GM12878 (cell line): ENCODE data around the gene SLAMF8. TPM values are rescaled to one million over a fixed set of nuclear protein-coding genes. Genes with fewer than 3 reads are reported as not detected.

Experiments
- ATAC-seq: fragments of 200-7000 bp; cut with Tn5 transposase; 3 replicates; pipeline ENCODE4 v1.9.1; 2020; ENCODE audit warnings: mild to moderate bottlenecking, moderate library complexity
- BruUV-seq: library from RNA; stranded (reverse); fragments of 400-500 nt; replicated peaks from 2 replicates; lab custom pipeline; 2021; lab: Mats Ljungman, UMichigan
- CTCF ChIA-PET: fragments of 300-600 bp; sonication (Branson Sonifier 250); formaldehyde crosslinking; extraction: SDS; loops from one replicate; lab custom pipeline; 2021; ENCODE audit warnings: inconsistent platforms; lab: Yijun Ruan, JAX
- POLR2A ChIA-PET: fragments of 350-600 bp; formaldehyde crosslinking; extraction: SDS; loops from one replicate; lab custom pipeline; 2021; ENCODE audit warnings: inconsistent platforms; lab: Charles Lee
- RAD21 ChIA-PET: fragments of 300-600 bp; sonication (Branson Sonifier 250); formaldehyde crosslinking; loops from one replicate; lab custom pipeline; 2023; ENCODE audit warnings: antibody characterized with exemption; ENCODE audit not compliant: unreplicated experiment; lab: Charles Lee
- SMC1A ChIA-PET: fragments of 300-600 bp; sonication (Branson Sonifier 250); formaldehyde crosslinking; loops from one replicate; lab custom pipeline; 2023; ENCODE audit not compliant: unreplicated experiment, uncharacterized antibody; lab: Charles Lee
- DNase-seq: peaks from one replicate; pipeline ENCODE4 v3.0.0-alpha.2; 2011; ENCODE audit warnings: low read depth, low spot score
- FAIRE-seq: peaks from 3 replicates; lab custom pipeline; 2011; peaks lifted over from hg19 to GRCh38; lab: Jason Lieb, UNC
- H2AFZ ChIP-seq: 2 replicates; pipeline ENCODE4 v1.6.0; 2011; ENCODE audit warnings: low read depth, low read length, control low read depth; ENCODE audit not compliant: control insufficient read depth
- H3K27ac ChIP-seq: 2 replicates; pipeline ENCODE4 v1.5.1; 2011; ENCODE audit warnings: control low read depth; ENCODE audit not compliant: control insufficient read depth, insufficient read depth
- H3K27me3 ChIP-seq, 2 experiments: replicated peaks in 1 of 2; 2 replicates each; pipeline versions ENCODE4 v1.6.0 to v1.6.1; 2011; ENCODE audit warnings: low read length in 1 of 2; ENCODE audit not compliant: control insufficient read depth in 2 of 2, insufficient read depth in 2 of 2
- H3K36me3 ChIP-seq, 2 experiments: 2 replicates each; pipeline ENCODE4 v1.5.1; 2011; ENCODE audit warnings: low read length in 1 of 2; ENCODE audit not compliant: control insufficient read depth in 2 of 2, insufficient read depth in 2 of 2
- H3K4me1 ChIP-seq: 2 replicates; pipeline ENCODE4 v1.6.1; 2011; ENCODE audit warnings: mild to moderate bottlenecking, low read length, moderate library complexity, mixed read lengths; ENCODE audit not compliant: control insufficient read depth, insufficient read depth
- H3K4me2 ChIP-seq: 2 replicates; pipeline ENCODE4 v1.6.0; 2011; ENCODE audit warnings: control low read depth; ENCODE audit not compliant: control insufficient read depth, insufficient read depth
- H3K4me3 ChIP-seq: fragments of 200-600 bp; sonication (generic); 2 replicates; pipeline ENCODE4 v1.5.1; 2016
- H3K79me2 ChIP-seq: 2 replicates; pipeline ENCODE4 v1.6.0; 2011; ENCODE audit warnings: low read length; ENCODE audit not compliant: control insufficient read depth, insufficient read depth
- H3K9ac ChIP-seq: 2 replicates; pipeline ENCODE4 v1.8.0; 2011; ENCODE audit warnings: low read length, control low read depth, mixed read lengths; ENCODE audit not compliant: control insufficient read depth, insufficient read depth
- H3K9me3 ChIP-seq: replicated peaks from 3 replicates; pipeline ENCODE4 v1.5.1; 2011; ENCODE audit warnings: mild to moderate bottlenecking, low read length; ENCODE audit not compliant: control insufficient read depth, insufficient read depth
- H4K20me1 ChIP-seq: 2 replicates; pipeline ENCODE4 v1.6.0; 2011; ENCODE audit not compliant: control insufficient read depth, insufficient read depth
- DPF2 ChIP-seq: fragments of 450-650 bp; IDR thresholded peaks from 2 replicates; pipeline ENCODE4 v1.6.1; 2017; ENCODE audit warnings: mild to moderate bottlenecking
- FOS ChIP-seq: IDR thresholded peaks from 3 replicates; pipeline ENCODE4 v1.6.1; 2011; ENCODE audit warnings: borderline replicate concordance; ENCODE audit not compliant: insufficient read length; ENCODE audit errors: extremely low read depth
- SMAD1 ChIP-seq: fragments of 450-650 bp; IDR thresholded peaks from 2 replicates; pipeline ENCODE4 v1.6.1; 2018; ENCODE audit warnings: mild to moderate bottlenecking, low read depth; ENCODE audit not compliant: partially characterized antibody
- ZNF207 ChIP-seq: fragments of 450-650 bp; IDR thresholded peaks from 2 replicates; pipeline ENCODE4 v1.6.1; 2014; ENCODE audit warnings: antibody characterized with exemption, mild to moderate bottlenecking, borderline replicate concordance
- WGBS: methylation state at CpG from one replicate; pipeline ENCODE4 v1.1.6; 2016; ENCODE audit warnings: low lambda C conversion rate; ENCODE audit not compliant: insufficient replicate concordance, insufficient coverage; ENCODE audit errors: missing lambda C conversion rate; 5-methylcytosine and 5-hydroxymethylcytosine counted together
- in situ Hi-C: fragments of 300-500 bp; cut with MboI; formaldehyde crosslinking; loops from 9 replicates; pipeline ENCODE4 v1.14.3; 2018; ENCODE audit warnings: mixed read lengths
- intact Hi-C: fragments of 100-400 bp; cut with micrococcal nuclease; formaldehyde crosslinking; loops from one replicate; pipeline ENCODE4 v1.14.2; 2022; ENCODE audit not compliant: unreplicated experiment
- polyA plus RNA-seq, 11 experiments: library from polyadenylated mRNA; depleted of rRNA in 4 of 11; unstranded in 6 of 11; stranded (reverse) in 5 of 11; fragments of >200 nt; fragmentation: Nextera tagmentation in 4 of 11; fragmentation: Illumina TruSeq in 1 of 11; extraction: Ambion mirVana in 4 of 11; extraction: Trizol in 1 of 11; gene quantifications; 1 replicate in 1 of 11; 2 replicates in 10 of 11; pipeline versions ENCODE4 v1.2.1 to v1.2.3, GENCODE V29; 2011 to 2016; ENCODE audit warnings: inconsistent platforms in 2 of 11, missing spikeins in 2 of 11, low read depth in 1 of 11
- total RNA-seq, 4 experiments: library from RNA; depleted of rRNA in 3 of 4; stranded (reverse); fragments of >200 nt in 3 of 4; fragmentation: Illumina TruSeq in 1 of 4; extraction: Trizol in 1 of 4; gene quantifications; 2 replicates each; pipeline versions ENCODE4 v1.2.1 to v1.2.3, GENCODE V29; 2013 to 2021
- TF ChIP-seq, protein P1 (sequence below): IDR thresholded peaks from 2 replicates; pipeline ENCODE4 v1.6.1; 2012; ENCODE audit warnings: low read length, inconsistent platforms
- TF ChIP-seq, protein P2 (sequence below): fragments of 150-350 bp; IDR thresholded peaks from 2 replicates; pipeline ENCODE4 v1.6.1; 2016; ENCODE audit warnings: low read depth, low read length

The SLAMF8 gene
- total and polyA plus RNA-seq, 10 of the 15 experiments (the other 5 are each of a cell fraction or from before 2014, with no cell fraction given): 0.04 to 0.69 (median 0.10) TPM; not detected in 3

DNA sequence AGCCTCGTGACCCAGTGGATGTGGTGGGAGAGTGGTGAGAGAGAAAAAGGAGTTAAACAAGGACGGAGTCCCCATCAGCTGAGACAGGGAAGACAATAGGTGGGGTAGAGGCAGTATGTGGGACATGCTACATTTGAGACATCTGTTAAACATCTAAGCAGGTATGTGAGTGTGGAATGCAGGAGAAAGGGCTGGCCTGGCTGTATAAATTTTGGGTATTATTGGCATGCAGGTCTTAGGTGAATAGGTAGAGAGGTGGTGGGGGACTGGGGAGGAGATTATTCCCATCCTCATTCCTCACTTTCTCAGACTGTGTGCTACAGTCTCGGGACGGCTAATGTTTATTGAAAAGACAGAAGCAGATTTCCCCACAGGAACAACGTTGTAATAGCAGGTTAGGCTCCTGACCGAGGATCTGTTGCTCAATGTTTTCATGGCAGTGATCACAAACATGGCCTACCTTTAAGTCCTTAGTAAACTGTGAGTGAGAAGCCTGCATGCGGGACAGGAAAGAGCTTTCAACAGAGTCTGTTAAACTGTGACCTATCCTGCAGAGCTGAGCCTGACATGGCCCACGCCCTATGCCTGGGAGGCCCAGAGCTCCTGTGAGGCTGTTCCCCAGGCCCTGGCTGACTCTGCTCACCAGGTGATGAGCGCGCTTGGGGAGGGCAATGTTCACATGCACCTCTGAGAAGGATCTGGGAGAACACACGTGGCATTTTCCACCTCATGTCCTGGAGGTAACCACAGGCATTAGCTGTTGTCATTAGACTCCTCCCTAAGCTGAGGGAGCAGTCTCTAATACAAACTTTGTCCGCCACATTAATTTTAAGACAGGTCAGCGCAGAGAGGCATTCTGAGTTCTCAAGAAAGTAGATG is 19.3 kb downstream of the SLAMF8 start:
- no peak for FAIRE-seq

More for the DNA sequence above, 19.3 kb downstream of the SLAMF8 start:
- Histone ChIP-seq H3K9ac (no peak overlapping the region), H3K27me3 (peaks cover 2 to 12% of the 10 kb centered on the region in 2 experiments; a peak in 3 of 4 replicates), H3K79me2 (no peaks in the 10 kb centered on the region), H4K20me1 (no peaks in the 10 kb centered on the region), H3K4me2 (no peak overlapping the region), H3K4me3 (no peak overlapping the region), H3K27ac (no peak overlapping the region), H3K4me1 (no peaks in the 10 kb centered on the region), H3K36me3 (no peaks in the 10 kb centered on the region), H3K9me3 (no peaks in the 10 kb centered on the region), H2AFZ (no peak overlapping the region)
- no TSS peak for BruUV-seq
- POLR2A ChIA-PET: no interaction called here
- DNase-seq (no peak), ATAC-seq (no peak)
- RAD21 ChIA-PET: interaction anchor here (0.6 kb wide), 1 partner anchor 1125 kb away, joined by 3 read pairs; no protein-coding TSS in a partner anchor
- SMC1A ChIA-PET: no interaction called here
- 36% methylated on average over 13 of the region's 13 CpGs for WGBS
- intact Hi-C loops: no loop called here
- CTCF ChIA-PET: no interaction called here
- in situ Hi-C loops: no loop called here
- TF ChIP-seq, protein P1, sequence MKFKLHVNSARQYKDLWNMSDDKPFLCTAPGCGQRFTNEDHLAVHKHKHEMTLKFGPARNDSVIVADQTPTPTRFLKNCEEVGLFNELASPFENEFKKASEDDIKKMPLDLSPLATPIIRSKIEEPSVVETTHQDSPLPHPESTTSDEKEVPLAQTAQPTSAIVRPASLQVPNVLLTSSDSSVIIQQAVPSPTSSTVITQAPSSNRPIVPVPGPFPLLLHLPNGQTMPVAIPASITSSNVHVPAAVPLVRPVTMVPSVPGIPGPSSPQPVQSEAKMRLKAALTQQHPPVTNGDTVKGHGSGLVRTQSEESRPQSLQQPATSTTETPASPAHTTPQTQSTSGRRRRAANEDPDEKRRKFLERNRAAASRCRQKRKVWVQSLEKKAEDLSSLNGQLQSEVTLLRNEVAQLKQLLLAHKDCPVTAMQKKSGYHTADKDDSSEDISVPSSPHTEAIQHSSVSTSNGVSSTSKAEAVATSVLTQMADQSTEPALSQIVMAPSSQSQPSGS: no peak
- TF ChIP-seq, protein P2, sequence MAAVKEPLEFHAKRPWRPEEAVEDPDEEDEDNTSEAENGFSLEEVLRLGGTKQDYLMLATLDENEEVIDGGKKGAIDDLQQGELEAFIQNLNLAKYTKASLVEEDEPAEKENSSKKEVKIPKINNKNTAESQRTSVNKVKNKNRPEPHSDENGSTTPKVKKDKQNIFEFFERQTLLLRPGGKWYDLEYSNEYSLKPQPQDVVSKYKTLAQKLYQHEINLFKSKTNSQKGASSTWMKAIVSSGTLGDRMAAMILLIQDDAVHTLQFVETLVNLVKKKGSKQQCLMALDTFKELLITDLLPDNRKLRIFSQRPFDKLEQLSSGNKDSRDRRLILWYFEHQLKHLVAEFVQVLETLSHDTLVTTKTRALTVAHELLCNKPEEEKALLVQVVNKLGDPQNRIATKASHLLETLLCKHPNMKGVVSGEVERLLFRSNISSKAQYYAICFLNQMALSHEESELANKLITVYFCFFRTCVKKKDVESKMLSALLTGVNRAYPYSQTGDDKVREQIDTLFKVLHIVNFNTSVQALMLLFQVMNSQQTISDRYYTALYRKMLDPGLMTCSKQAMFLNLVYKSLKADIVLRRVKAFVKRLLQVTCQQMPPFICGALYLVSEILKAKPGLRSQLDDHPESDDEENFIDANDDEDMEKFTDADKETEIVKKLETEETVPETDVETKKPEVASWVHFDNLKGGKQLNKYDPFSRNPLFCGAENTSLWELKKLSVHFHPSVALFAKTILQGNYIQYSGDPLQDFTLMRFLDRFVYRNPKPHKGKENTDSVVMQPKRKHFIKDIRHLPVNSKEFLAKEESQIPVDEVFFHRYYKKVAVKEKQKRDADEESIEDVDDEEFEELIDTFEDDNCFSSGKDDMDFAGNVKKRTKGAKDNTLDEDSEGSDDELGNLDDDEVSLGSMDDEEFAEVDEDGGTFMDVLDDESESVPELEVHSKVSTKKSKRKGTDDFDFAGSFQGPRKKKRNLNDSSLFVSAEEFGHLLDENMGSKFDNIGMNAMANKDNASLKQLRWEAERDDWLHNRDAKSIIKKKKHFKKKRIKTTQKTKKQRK: no peak
- TF ChIP-seq SMAD1 (no peak), DPF2 (no peak), FOS (no peak), ZNF207 (no peak)
